GM12878 (cell line): ENCODE results near the gene SMIM35.

Experiments
- CHD2 ChIP-seq: IDR thresholded peaks from 2 replicates; pipeline ENCODE4 v1.6.1; 2011; ENCODE audit warnings: low read depth, low read length, improper control_type of control experiment, borderline replicate concordance
- CTCF ChIP-seq, 3 experiments: IDR thresholded peaks in 2 of 3; conservative IDR thresholded peaks in 1 of 3; 2 replicates each; pipeline ENCODE4 v1.5.1; 2011; ENCODE audit warnings: low read depth in 3 of 3, low read length in 3 of 3, mild to moderate bottlenecking in 3 of 3, control low read depth in 2 of 3, moderate library complexity in 2 of 3, inconsistent platforms in 1 of 3, mixed read lengths in 1 of 3; ENCODE audit not compliant: control insufficient read depth in 2 of 3, insufficient read depth in 1 of 3; ENCODE audit errors: extremely low read depth in 1 of 3
- EZH2 ChIP-seq: IDR thresholded peaks from 2 replicates; pipeline ENCODE4 v1.6.1; 2012; ENCODE audit warnings: low read depth, mild to moderate bottlenecking, control low read depth, inconsistent platforms, low read length, borderline replicate concordance; ENCODE audit not compliant: control insufficient read depth

DNA sequence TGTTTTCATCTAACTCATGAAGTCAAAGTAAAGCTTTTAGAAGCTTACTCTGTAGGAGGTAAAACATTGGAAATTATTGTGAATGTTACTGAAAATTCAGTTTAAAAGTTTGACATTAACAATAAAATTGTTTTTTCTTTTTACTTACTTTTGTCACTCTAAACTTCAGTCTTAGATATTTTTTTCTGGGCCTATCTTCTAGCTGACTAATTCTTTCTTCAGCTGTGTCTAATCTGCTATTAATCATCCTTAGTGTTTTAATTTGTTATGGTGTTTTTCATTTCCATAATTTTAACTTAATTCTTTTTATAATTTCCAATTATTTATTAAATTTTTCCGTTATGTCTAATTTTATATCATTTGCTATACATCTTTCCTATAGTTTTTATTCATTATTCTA is 65.6 kb downstream of the SMIM35 start:
- TF ChIP-seq CTCF (IDR thresholded peaks at IDR 0.05 in 2 of 3, conservative IDR thresholded peaks at IDR 0.05 in 1 of 3; ENCODE audit: control insufficient read depth in 2 of 3, extremely low read depth in 1 of 3, insufficient read depth in 1 of 3, low read depth in 3 of 3, low read length in 3 of 3) = no peak
- TF ChIP-seq EZH2 = no peak
- no peak for TF ChIP-seq CHD2
